Hematopoietic multipotent progenitor cell (in vitro differentiated cells): ENCODE data around the gene OLFML2A. TPM values are rescaled to one million over a fixed set of nuclear protein-coding genes. Genes with fewer than 3 reads are reported as not detected.

ENCODE experiments used
- total RNA-seq: library from RNA; depleted of rRNA; stranded (reverse); fragments of >200 nt; gene quantifications from one replicate; pipeline ENCODE4 v1.2.3, GENCODE V29; 2012

OLFML2A gene
- total RNA-seq, 1 donor: 1.9 TPM

Other genes with a start within 250 kb of the OLFML2A start
- gene NR6A1, start 5.8 kb upstream of the OLFML2A start, total RNA-seq: 9.4 TPM
- gene WDR38, start 76.3 kb downstream of the OLFML2A start, total RNA-seq: not detected
- gene RPL35, start 84.8 kb downstream of the OLFML2A start, total RNA-seq: 1,783 TPM
- gene ARPC5L, start 85.0 kb downstream of the OLFML2A start, total RNA-seq: 13.5 TPM
- 7.5 TPM for gene GOLGA1, start 163.9 kb downstream of the OLFML2A start, total RNA-seq